Hepatocyte (in vitro differentiated cells): Measurements from ENCODE around the gene ARHGEF12. TPM values are rescaled to one million over a fixed set of nuclear protein-coding genes. Genes with fewer than 3 reads are reported as not detected.
"Not testable (repeated sequence)": the region's sequence is repeated elsewhere in the genome, so short reads cannot be mapped to it uniquely, and the experiment has no call there.

Source experiments
- DNase-seq: peaks from one replicate; pipeline ENCODE4 v3.0.0-alpha.2; 2016; ENCODE audit warnings: low spot score
- H2AFZ ChIP-seq: fragments of 200-600 bp; sonication (generic); 2 replicates; pipeline ENCODE4 v1.6.0; 2016; ENCODE audit warnings: antibody characterized with exemption, mild to moderate bottlenecking
- H3K27ac ChIP-seq: fragments of 200-600 bp; sonication (generic); 2 replicates; pipeline ENCODE4 v1.5.1; 2016; ENCODE audit warnings: mild to moderate bottlenecking
- H3K27me3 ChIP-seq: fragments of 200-600 bp; sonication (generic); 2 replicates; pipeline ENCODE4 v1.6.1; 2016
- H3K36me3 ChIP-seq: fragments of 200-600 bp; sonication (generic); replicated peaks from 2 replicates; pipeline ENCODE4 v1.5.1; 2016; ENCODE audit warnings: low read depth; ENCODE audit not compliant: insufficient read depth
- H3K4me1 ChIP-seq: fragments of 200-600 bp; sonication (generic); 2 replicates; pipeline ENCODE4 v1.5.1; 2016; ENCODE audit warnings: mild to moderate bottlenecking, moderate library complexity; ENCODE audit not compliant: insufficient read depth
- H3K4me2 ChIP-seq: fragments of 200-600 bp; sonication (generic); 2 replicates; pipeline ENCODE4 v1.6.0; 2016
- H3K4me3 ChIP-seq: fragments of 200-600 bp; sonication (generic); 2 replicates; pipeline ENCODE4 v1.5.1; 2016; ENCODE audit warnings: mild to moderate bottlenecking
- H3K79me2 ChIP-seq: fragments of 200-600 bp; sonication (generic); 2 replicates; pipeline ENCODE4 v1.6.0; 2017; ENCODE audit warnings: mild to moderate bottlenecking
- H3K9me2 ChIP-seq: fragments of 200-600 bp; sonication (generic); replicated peaks from 2 replicates; pipeline ENCODE4 v1.6.0; 2017; ENCODE audit warnings: mild to moderate bottlenecking; ENCODE audit not compliant: insufficient read depth
- H3K9me3 ChIP-seq: fragments of 200-600 bp; sonication (generic); 2 replicates; pipeline ENCODE4 v1.5.1; 2016; ENCODE audit warnings: low read depth, mild to moderate bottlenecking
- H4K20me1 ChIP-seq: fragments of 200-600 bp; sonication (generic); 2 replicates; pipeline ENCODE4 v1.6.0; 2016; ENCODE audit warnings: mild to moderate bottlenecking; ENCODE audit not compliant: insufficient read depth, poor library complexity, severe bottlenecking
- CTCF ChIP-seq: fragments of 200-600 bp; sonication (generic); IDR thresholded peaks from 2 replicates; pipeline ENCODE4 v1.5.1; 2016; ENCODE audit warnings: antibody characterized with exemption, mild to moderate bottlenecking; ENCODE audit not compliant: poor library complexity
- EZH2 ChIP-seq: fragments of 200-600 bp; sonication (generic); IDR thresholded peaks from 2 replicates; pipeline ENCODE4 v1.6.1; 2016; ENCODE audit warnings: antibody characterized with exemption, mild to moderate bottlenecking, borderline replicate concordance
- EZH2phosphoT487 ChIP-seq: fragments of 200-600 bp; sonication (generic); IDR thresholded peaks from one replicate; pipeline ENCODE4 v1.6.1; 2018; ENCODE audit warnings: antibody characterized with exemption, mild to moderate bottlenecking, low read depth, moderate library complexity; ENCODE audit not compliant: unreplicated experiment, severe bottlenecking
- WGBS: methylation state at CpG from one replicate; pipeline ENCODE4 v1.1.6; 2016; ENCODE audit warnings: low lambda C conversion rate; ENCODE audit errors: missing lambda C conversion rate; 5-methylcytosine and 5-hydroxymethylcytosine counted together
- polyA plus RNA-seq: library from polyadenylated mRNA; unstranded; fragments of >200 nt; fragmentation: Nextera tagmentation; extraction: Ambion mirVana; gene quantifications from 2 replicates; pipeline ENCODE4 v1.2.1, GENCODE V29; 2016
- total RNA-seq: library from RNA; depleted of rRNA; stranded (reverse); fragments of >200 nt; gene quantifications from 2 replicates; pipeline ENCODE4 v1.2.3, GENCODE V29; 2014

Gene ARHGEF12
- total and polyA plus RNA-seq, 2 experiments from 2014 or later: 21.2 to 75.1 TPM

GRCh38 chr11:120501440-120501839 is 165.2 kb downstream of the ARHGEF12 start:
- no peak for DNase-seq
- H3K9me2 ChIP-seq: no peaks in the 10 kb centered on the region
- no peaks in the 10 kb centered on the region for H3K79me2 ChIP-seq
- H3K27ac ChIP-seq: no peak overlapping the region
- H2AFZ ChIP-seq: no peak overlapping the region
- no peak overlapping the region for H3K4me3 ChIP-seq
- WGBS: 38% methylated on average over 2 of the region's 2 CpGs
- no peaks in the 10 kb centered on the region for H3K9me3 ChIP-seq
- H3K36me3 ChIP-seq: no peaks in the 10 kb centered on the region
- peaks cover 14% of the 10 kb centered on the region for H3K27me3 ChIP-seq
- TF ChIP-seq EZH2phosphoT487 (no peak), EZH2 (no peak), CTCF (no peak)
- H3K4me1 ChIP-seq: no peaks in the 10 kb centered on the region
- no peaks in the 10 kb centered on the region for H4K20me1 ChIP-seq
- H3K4me2 ChIP-seq: no peak overlapping the region

- H4K20me1 ChIP-seq: no peaks in the 10 kb centered on the region
- no peak overlapping the region for H3K27ac ChIP-seq
- 69% methylated on average over 5 of the region's 5 CpGs for WGBS
- no peaks in the 10 kb centered on the region for H3K36me3 ChIP-seq
- H2AFZ ChIP-seq: no peak overlapping the region
- H3K79me2 ChIP-seq: no peaks in the 10 kb centered on the region
- no peaks in the 10 kb centered on the region for H3K9me3 ChIP-seq
- no peak for DNase-seq
- H3K4me2 ChIP-seq: no peak overlapping the region
- H3K27me3 ChIP-seq: peaks cover 18% of the 10 kb centered on the region
- H3K9me2 ChIP-seq: no peaks in the 10 kb centered on the region
- H3K4me1 ChIP-seq: no peaks in the 10 kb centered on the region
- no peak overlapping the region for H3K4me3 ChIP-seq
- no peak for TF ChIP-seq EZH2
- no peak for TF ChIP-seq CTCF
- no peak for TF ChIP-seq EZH2phosphoT487
These were observed 166.0 kb downstream of the ARHGEF12 start for GRCh38 chr11:120501976-120502755.

GRCh38 chr11:120503529-120503928 is 167.3 kb downstream of the ARHGEF12 start:
- H3K9me2 ChIP-seq, H3K79me2 ChIP-seq, DNase-seq, H3K4me2 ChIP-seq, H3K9me3 ChIP-seq, H3K36me3 ChIP-seq, H4K20me1 ChIP-seq, H2AFZ ChIP-seq, H3K27ac ChIP-seq, H3K4me3 ChIP-seq, H3K4me1 ChIP-seq: not testable (repeated sequence)
- H3K27me3 ChIP-seq: peaks cover 18% of the 10 kb centered on the region
- WGBS: 62% methylated on average over 3 of the region's 3 CpGs

- 85% methylated on average over 7 of the region's 7 CpGs for WGBS
These were observed 169.7 kb downstream of the ARHGEF12 start for GRCh38 chr11:120505801-120506425.

More at GRCh38 chr11:120505801-120506425, 169.7 kb downstream of the ARHGEF12 start:
- Histone ChIP-seq H3K4me2 (no peak overlapping the region), H3K36me3 (no peaks in the 10 kb centered on the region), H2AFZ (no peak overlapping the region), H3K27ac (no peak overlapping the region), H3K4me1 (no peaks in the 10 kb centered on the region), H3K9me2 (no peaks in the 10 kb centered on the region), H3K27me3 (peaks cover 33% of the 10 kb centered on the region), H3K79me2 (no peaks in the 10 kb centered on the region), H3K9me3 (no peaks in the 10 kb centered on the region), H3K4me3 (no peak overlapping the region), H4K20me1 (no peaks in the 10 kb centered on the region)
- DNase-seq: no peak
- TF ChIP-seq EZH2 (no peak), CTCF (no peak), EZH2phosphoT487 (no peak)
